ENCODE results near the gene WAC. TPM values are rescaled to one million over a fixed set of nuclear protein-coding genes. Genes with fewer than 3 reads are reported as not detected.
A peak's percentile ranks its signal among the peaks of the same experiment; 100 is the strongest.
"Not testable (repeated sequence)": the region's sequence is repeated elsewhere in the genome, so short reads cannot be mapped to it uniquely, and the experiment has no call there.

WAC gene
- total RNA-seq, 1 donor from 2014 or later: 63.6 TPM

DNA sequence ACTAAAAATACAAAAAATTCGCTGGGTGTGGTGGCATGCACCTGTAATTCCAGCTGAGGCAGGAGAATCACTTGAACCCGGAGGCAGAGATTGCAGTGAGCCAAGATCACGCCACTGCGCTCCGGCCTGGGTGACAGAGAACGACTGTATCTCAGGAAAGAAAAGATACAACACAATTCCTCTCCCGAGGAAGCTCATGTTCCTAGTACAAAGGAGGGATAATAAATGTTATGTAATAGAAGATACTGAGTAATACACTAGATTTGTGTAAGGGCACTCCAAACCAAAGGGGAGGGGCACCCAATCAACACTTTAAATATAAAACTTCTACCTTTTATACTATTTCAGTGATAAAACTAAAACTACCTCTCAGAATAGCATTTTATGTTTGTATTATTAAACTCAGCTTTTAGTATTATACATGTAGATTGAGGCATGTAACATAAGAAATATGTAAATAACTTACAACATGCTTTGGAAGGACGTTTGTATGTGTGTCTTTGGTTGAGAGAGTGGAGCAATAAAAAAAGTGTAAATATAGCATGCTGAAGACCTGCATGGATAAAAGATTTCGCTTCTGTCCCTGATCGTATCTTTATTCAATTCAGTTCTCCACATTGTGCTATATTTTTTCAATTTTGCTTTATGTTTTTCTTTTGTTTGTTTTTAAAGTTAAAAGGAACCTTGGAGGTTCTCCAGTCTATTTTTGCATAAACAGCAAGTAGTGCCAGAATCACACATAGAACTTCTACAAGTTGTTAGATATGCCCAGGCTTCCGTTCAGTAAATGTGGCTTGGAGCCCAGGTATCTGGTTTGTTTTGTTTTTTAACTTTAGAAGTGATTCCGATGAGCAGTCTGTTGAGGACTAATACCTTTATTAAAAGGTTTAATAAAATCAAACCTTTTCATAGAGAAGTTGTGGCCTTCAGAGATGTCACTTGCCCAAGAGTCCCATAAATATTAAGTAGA, 71.9 kb downstream of the WAC start:
- no peak for FAIRE-seq
- no peak for DNase-seq (ENCODE audit: low spot score in 2 of 2)

- DNase-seq (ENCODE audit: low spot score in 2 of 2) (no peak), FAIRE-seq (no peak)
These were observed 73.7 kb downstream of the WAC start for GRCh38 chr10:28606568-28606967.

DNA sequence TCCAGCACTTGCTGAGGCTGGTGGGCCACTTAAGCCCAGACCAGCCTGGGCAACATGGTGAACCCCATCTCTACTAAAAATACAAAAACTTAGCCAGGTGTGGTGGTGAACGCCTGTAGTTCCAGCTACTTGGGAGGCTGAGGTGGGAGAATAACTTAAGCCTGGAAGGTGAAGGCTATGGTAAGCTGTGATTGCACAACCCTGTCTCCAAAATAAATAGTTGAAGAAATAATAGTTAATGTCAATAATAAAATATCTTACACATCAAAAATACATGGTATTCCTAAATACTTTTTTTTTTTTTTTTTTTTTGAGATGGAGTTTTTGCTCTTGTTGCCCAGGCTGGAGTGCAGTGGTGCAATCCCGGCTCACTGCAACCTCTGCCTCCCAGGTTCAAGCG, 76.7 kb downstream of the WAC start:
- not testable (repeated sequence) for DNase-seq (ENCODE audit: low spot score in 2 of 2); FAIRE-seq

- DNase-seq (ENCODE audit: low spot score in 2 of 2) (no peak), FAIRE-seq (no peak)
These were observed 80.0 kb downstream of the WAC start for GRCh38 chr10:28612877-28613276.

DNA sequence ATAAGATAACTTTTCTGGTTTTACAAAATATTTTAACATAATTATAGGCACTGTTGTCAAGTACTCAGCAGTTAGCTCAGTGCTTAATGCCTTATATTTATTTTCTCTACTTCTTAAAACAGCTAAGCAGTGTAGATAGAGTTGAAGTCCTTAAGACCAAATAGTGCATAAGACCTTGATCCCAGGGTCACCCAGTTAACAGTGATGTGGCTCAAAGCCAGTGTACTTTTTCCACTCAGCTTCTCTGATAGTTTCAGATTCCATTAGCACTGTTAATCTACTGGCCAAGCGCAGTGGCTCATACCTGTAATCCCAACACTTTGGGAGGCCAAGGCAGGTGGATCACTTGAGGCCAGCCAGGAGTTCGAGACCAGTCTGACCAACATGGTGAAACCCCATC, 83.6 kb downstream of the WAC start:
- FAIRE-seq: no peak
- no peak for DNase-seq (ENCODE audit: low spot score in 2 of 2)

DNA sequence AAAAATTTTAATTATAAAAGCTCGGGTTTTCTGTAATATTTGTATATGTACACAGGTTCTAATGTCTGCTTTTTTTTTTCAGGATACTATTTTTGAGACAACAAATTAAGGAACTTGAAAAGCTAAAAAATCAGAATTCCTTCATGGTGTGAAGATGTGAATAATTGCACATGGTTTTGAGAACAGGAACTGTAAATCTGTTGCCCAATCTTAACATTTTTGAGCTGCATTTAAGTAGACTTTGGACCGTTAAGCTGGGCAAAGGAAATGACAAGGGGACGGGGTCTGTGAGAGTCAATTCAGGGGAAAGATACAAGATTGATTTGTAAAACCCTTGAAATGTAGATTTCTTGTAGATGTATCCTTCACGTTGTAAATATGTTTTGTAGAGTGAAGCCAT, 86.5 kb downstream of the WAC start:
- DNase-seq (ENCODE audit: low spot score in 2 of 2): no peak
- FAIRE-seq: no peak

DNA sequence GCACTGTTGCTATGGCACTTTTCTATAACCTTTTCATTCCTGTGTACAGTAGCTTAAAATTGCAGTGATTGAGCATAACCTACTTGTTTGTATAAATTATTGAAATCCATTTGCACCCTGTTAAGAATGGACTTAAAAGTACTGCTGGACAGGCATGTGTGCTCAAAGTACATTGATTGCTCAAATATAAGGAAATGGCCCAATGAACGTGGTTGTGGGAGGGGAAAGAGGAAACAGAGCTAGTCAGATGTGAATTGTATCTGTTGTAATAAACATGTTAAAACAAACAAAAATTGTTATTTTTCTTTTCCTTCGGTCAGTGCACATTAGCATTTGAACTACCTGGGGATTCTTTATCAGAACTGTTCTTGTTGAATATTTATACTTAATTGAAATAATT, 87.3 kb downstream of the WAC start:
- DNase-seq (ENCODE audit: low spot score in 2 of 2): no peak
- no peak for FAIRE-seq

- DNase-seq (ENCODE audit: low spot score in 2 of 2) (no peak), FAIRE-seq (no peak)
These were observed 90.6 kb downstream of the WAC start for GRCh38 chr10:28623483-28623882.

- no peak for DNase-seq (ENCODE audit: low spot score in 2 of 2)
- no peak for FAIRE-seq
These were observed 91.4 kb downstream of the WAC start for GRCh38 chr10:28624351-28624750.

DNA sequence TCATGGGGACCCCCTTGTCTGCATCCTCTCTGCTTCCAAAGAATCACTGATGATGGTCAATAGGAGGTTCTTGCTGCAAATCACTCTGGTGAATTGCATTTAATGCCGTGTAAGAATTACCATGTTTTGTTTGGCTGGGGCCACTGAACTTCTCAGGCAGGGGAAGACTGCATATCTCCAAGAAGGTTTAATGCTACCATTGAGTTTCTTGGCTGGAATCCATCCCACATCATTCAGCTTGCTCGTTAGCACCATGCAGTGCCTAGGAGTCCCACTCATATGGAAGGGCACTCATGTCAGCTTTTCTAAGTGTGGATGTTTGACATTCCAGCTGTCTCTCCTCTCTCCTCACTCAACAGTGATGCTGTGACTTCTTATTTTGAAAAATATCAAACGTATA, 94.2 kb downstream of the WAC start:
- FAIRE-seq: no peak
- DNase-seq (ENCODE audit: low spot score in 2 of 2): no peak

DNA sequence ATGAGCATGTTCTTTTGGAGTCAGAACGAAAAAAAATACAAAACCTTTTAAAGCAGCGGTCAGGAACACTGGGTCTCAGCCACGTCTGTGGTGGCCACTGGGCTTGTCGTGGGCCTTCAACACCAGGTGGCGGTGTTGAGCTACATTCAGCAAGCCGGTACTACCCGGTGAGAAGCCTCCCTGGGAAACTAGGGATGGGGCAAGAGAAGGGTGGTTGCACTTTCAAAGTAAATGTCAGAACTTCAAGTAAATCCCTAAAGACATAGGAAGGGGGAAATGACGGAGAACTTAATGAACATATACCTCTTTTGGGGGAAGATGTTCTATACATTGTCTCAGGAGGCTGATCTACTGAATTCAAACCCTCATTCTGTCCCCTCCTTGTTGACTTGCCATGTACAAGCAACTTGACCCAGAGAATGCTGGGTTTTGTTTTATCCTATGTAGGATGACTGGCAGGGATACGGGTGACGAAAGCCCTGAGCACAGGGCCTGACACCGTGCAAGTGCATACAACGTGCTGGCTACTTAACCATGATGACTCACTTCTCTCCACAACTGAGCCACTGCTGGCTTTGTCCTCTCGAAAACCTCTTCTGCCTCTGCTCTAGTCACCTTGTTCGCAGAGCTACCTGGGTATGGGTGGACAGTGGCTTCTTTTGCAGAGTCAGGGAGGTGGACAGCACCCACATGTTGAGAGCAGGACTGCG, 95.4 kb downstream of the WAC start:
- no peak for FAIRE-seq

GRCh38 chr10:28631896-28632583, 99.1 kb downstream of the WAC start:
- no peak for FAIRE-seq
- no peak for DNase-seq (ENCODE audit: low spot score in 2 of 2)

More for the DNA sequence above, 95.4 kb downstream of the WAC start:
- peak; percentile 29 to 66 for DNase-seq (ENCODE audit: low spot score in 2 of 2)

GRCh38 chr10:28632584-28632945, 99.6 kb downstream of the WAC start:
- FAIRE-seq: no peak
- no peak for DNase-seq (ENCODE audit: low spot score in 2 of 2)

DNA sequence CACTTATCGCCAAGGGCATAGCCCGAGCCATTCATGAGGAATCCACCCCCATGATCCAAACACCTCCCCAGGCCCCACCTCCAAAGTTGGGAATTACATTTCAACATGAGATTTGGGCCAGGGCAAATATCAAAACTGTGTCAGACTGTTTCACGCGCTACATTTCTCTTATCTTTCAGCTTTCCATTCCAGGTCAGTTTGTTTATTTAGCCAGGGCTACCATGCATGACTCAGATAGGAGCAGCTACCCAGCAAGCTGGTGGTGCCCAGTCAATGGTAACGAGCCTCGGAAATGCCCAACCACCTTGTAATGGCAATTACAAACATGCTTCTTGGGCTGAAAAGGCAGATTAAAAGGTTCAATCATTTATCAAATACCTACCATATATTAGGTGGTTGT, 100.8 kb downstream of the WAC start:
- DNase-seq (ENCODE audit: low spot score in 2 of 2) (no peak), FAIRE-seq (no peak)

GRCh38 chr10:28637346-28637745, 104.4 kb downstream of the WAC start:
- FAIRE-seq (no peak), DNase-seq (ENCODE audit: low spot score in 2 of 2) (no peak)

GRCh38 chr10:28638392-28638791, 105.5 kb downstream of the WAC start:
- FAIRE-seq: peak; percentile 50
- no peak for DNase-seq (ENCODE audit: low spot score in 2 of 2)

GRCh38 chr10:28640551-28640950, 107.6 kb downstream of the WAC start:
- no peak for DNase-seq (ENCODE audit: low spot score in 2 of 2)
- no peak for FAIRE-seq

- DNase-seq (ENCODE audit: low spot score in 2 of 2) (no peak), FAIRE-seq (no peak)
These were observed 111.7 kb downstream of the WAC start for GRCh38 chr10:28644647-28645046.

GRCh38 chr10:28652106-28652505, 119.2 kb downstream of the WAC start:
- no peak for DNase-seq (ENCODE audit: low spot score in 2 of 2)
- no peak for FAIRE-seq

DNA sequence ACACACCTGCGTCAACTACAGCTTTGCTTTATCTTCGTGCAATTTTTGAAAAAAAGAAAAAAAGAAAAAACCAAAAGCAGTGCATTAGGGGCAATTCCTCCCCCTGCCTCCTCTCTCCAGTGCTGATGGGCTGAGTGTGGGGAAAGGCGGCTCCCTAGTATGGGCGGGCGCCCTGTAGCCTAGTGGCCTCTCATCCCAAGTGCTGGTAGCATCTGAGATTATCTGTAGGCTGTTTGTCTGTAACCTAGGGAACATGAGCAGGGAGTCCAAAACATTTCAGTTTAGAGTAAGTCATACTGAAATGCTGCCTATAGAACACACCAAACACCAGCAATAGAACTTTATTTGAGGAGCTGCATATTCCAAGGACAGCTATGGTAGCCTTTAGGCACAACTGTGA, 119.8 kb downstream of the WAC start:
- FAIRE-seq: no peak
- DNase-seq (ENCODE audit: low spot score in 2 of 2): no peak

GRCh38 chr10:28658824-28659223, 125.9 kb downstream of the WAC start:
- DNase-seq (ENCODE audit: low spot score in 2 of 2); FAIRE-seq: not testable (repeated sequence)
